Peyer's patch (tissue), 4 donors: ENCODE data around the gene HABP2. TPM values are rescaled to one million over a fixed set of nuclear protein-coding genes. Genes with fewer than 3 reads are reported as not detected.

Experiments used
- DNase-seq, 3 donors: peaks; one replicate each; pipeline ENCODE4 v3.0.0-alpha.2; 2017 to 2019
- H3K27ac ChIP-seq, 4 donors: fragments of 200-600 bp; sonication (generic); one replicate each; pipeline ENCODE4 v1.5.1; 2016 to 2019
- H3K27me3 ChIP-seq, 2 donors: fragments of 200-600 bp; sonication (generic); one replicate each; pipeline ENCODE4 v1.5.1; 2019
- H3K36me3 ChIP-seq, 3 donors: fragments of 200-600 bp; sonication (generic); one replicate each; pipeline ENCODE4 v1.5.1; 2016 to 2019
- H3K4me1 ChIP-seq, 4 donors: fragments of 200-600 bp; sonication (generic); one replicate each; pipeline ENCODE4 v1.5.1; 2016 to 2019
- H3K4me3 ChIP-seq, 4 donors: fragments of 200-600 bp; sonication (generic); 1 replicate in 3 of 4; 2 replicates in 1 of 4; pipeline ENCODE4 v1.5.1; 2016 to 2019; ENCODE audit warnings: mild to moderate bottlenecking in 1 of 4
- H3K9me3 ChIP-seq, 4 donors: fragments of 200-600 bp; sonication (generic); one replicate each; pipeline ENCODE4 v1.5.1; 2016 to 2019; ENCODE audit warnings: mild to moderate bottlenecking in 1 of 4
- POLR2A ChIP-seq, 2 donors: fragments of 450-650 bp; IDR thresholded peaks; one replicate each; pipeline ENCODE4 v1.5.1; 2017; ENCODE audit warnings: antibody characterized with exemption in 2 of 2, mild to moderate bottlenecking in 2 of 2, moderate library complexity in 2 of 2
- total RNA-seq, 4 donors: library from RNA; depleted of rRNA; stranded (reverse); fragments of >200 nt; gene quantifications; one replicate each; pipeline ENCODE4 v1.1.0, GENCODE V29; 2016
- TF ChIP-seq, protein P1 (sequence below), 6 experiments: fragments of 450-650 bp in 4 of 6; fragments of 200-600 bp in 2 of 6; sonication (generic) in 1 of 6; IDR thresholded peaks; one replicate each; pipeline ENCODE4 v1.5.1; 2017 to 2019; ENCODE audit warnings: antibody characterized with exemption in 6 of 6, mild to moderate bottlenecking in 3 of 6, moderate library complexity in 1 of 6

The HABP2 gene
- total RNA-seq, 4 donors from 2014 or later: 0.27 to 0.88 TPM; not detected in 2

DNA sequence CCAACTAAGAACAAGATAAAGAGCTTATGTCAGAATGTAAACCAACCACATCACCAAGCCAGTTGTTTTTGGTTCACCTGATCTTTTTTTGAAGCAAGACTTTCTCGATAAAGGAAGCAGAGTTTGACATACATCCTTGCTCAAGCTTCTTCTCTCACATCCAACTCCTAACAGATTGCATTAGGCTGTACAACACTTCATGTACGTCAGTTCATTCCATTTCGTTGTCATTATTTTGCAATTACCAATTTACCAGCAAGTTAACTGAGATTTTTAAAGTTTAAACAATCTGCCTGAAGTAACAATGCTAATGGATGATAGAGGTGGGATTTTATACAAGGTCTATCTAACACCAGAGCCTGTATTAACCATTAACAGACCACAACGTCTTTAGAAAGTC lies 70.0 kb downstream of the HABP2 start:
- H3K4me3 ChIP-seq: no peak overlapping the region
- TF ChIP-seq POLR2A (IDR thresholded peaks at IDR 0.05): no peak
- TF ChIP-seq, protein P1, sequence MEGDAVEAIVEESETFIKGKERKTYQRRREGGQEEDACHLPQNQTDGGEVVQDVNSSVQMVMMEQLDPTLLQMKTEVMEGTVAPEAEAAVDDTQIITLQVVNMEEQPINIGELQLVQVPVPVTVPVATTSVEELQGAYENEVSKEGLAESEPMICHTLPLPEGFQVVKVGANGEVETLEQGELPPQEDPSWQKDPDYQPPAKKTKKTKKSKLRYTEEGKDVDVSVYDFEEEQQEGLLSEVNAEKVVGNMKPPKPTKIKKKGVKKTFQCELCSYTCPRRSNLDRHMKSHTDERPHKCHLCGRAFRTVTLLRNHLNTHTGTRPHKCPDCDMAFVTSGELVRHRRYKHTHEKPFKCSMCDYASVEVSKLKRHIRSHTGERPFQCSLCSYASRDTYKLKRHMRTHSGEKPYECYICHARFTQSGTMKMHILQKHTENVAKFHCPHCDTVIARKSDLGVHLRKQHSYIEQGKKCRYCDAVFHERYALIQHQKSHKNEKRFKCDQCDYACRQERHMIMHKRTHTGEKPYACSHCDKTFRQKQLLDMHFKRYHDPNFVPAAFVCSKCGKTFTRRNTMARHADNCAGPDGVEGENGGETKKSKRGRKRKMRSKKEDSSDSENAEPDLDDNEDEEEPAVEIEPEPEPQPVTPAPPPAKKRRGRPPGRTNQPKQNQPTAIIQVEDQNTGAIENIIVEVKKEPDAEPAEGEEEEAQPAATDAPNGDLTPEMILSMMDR (IDR thresholded peaks at IDR 0.05): no peak
- H3K27ac ChIP-seq: no peak overlapping the region
- no peaks in the 10 kb centered on the region for H3K36me3 ChIP-seq
- no peaks in the 10 kb centered on the region for H3K27me3 ChIP-seq
- H3K4me1 ChIP-seq: no peaks in the 10 kb centered on the region
- H3K9me3 ChIP-seq: no peaks in the 10 kb centered on the region
- no peak for DNase-seq

DNA sequence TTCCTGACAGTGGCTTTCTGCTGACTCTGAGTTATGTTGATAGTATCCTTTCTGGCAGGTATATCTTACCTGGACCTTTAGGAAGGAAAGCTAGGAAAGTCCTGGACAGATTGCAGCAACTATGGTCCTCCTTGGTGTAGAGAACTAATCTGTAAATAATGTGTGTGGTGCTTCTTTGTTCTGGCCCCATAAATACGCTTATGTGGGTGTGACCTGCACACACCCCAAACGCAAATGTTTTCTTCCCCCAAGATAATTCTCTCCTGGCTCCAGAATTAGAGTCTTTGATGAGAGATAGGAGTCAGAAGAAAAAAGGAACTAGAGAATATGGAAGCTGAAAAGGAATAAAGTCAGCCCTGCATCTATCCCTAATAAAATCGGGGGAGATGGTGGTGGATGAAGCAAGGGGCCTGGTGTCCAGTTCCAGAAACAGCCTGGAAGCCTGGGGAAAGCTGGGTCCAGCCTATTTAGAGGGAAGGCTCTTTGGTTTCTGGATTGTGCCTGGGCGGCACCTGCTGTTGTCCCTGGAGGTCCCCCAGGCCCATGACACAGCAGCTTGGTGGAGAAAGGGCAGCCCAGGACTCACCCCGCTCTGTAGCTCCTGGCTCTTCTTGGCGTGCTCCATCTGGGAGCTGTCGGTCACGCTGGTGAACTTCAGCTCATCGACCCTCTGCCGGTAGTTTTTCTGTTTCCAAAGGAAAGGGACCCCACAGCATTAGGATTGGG lies 72.8 kb downstream of the HABP2 start:
- TF ChIP-seq, protein P1 (IDR thresholded peaks at IDR 0.05): no peak
- TF ChIP-seq POLR2A (IDR thresholded peaks at IDR 0.05): no peak
- no peak for DNase-seq
- Histone ChIP-seq H3K4me3 (no peak overlapping the region), H3K27me3 (no peaks in the 10 kb centered on the region), H3K4me1 (no peaks in the 10 kb centered on the region), H3K27ac (no peak overlapping the region), H3K9me3 (no peaks in the 10 kb centered on the region), H3K36me3 (no peaks in the 10 kb centered on the region)

DNA sequence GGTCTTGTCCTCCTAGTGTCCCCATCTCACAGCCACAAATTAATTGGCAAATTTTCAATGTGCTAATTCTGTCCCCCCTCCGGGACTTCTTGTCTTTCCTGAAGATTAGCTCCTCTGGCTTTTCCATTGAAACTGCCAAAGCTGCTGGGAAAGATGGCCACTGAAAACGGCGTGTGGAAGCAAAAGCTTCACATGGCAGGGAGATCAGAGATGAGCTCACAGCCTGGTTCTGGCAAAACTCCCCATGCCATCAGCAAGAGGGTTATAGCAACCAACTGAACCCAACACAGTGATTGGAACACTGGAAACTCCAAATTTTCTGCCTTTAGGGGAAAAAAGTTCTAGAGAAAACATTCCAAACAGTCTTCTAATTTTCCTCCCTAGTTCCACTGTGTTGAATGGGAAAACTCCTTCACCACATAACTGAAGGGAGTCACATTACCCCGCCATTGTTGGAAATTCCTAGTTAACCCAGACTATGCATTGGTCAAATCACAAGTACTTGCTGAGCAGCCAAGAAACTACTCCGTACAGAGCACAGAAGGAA lies 74.0 kb downstream of the HABP2 start:
- no peak for DNase-seq
- H3K36me3 ChIP-seq: no peaks in the 10 kb centered on the region
- no peaks in the 10 kb centered on the region for H3K27me3 ChIP-seq
- no peak overlapping the region for H3K4me3 ChIP-seq
- H3K4me1 ChIP-seq: no peaks in the 10 kb centered on the region
- TF ChIP-seq POLR2A (IDR thresholded peaks at IDR 0.05): no peak
- TF ChIP-seq, protein P1 (IDR thresholded peaks at IDR 0.05): no peak
- H3K27ac ChIP-seq: no peak overlapping the region
- no peaks in the 10 kb centered on the region for H3K9me3 ChIP-seq

DNA sequence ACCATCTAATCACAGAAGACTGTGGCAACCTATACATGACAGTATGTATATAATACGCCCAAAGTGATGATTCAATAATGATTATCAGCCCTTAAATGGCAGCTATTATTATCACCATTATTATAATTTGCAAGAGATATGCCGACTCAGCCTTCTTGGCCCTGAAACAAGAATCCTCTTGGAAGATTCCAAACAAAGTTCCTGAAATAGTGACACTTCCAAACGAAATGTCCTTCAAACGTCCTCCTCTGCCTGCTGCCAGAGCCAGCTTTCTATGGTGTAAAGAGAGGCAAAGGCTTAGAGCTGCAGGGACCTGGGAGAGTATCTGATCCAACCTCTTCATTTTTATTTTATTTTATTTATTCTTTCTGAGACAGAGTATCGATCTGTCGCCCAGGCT lies 75.0 kb downstream of the HABP2 start:
- Histone ChIP-seq H3K27me3 (no peaks in the 10 kb centered on the region), H3K4me3 (no peak overlapping the region), H3K27ac (no peak overlapping the region), H3K36me3 (no peaks in the 10 kb centered on the region), H3K9me3 (no peaks in the 10 kb centered on the region), H3K4me1 (no peaks in the 10 kb centered on the region)
- no peak for TF ChIP-seq POLR2A (IDR thresholded peaks at IDR 0.05)
- TF ChIP-seq, protein P1 (IDR thresholded peaks at IDR 0.05): no peak
- no peak for DNase-seq

DNA sequence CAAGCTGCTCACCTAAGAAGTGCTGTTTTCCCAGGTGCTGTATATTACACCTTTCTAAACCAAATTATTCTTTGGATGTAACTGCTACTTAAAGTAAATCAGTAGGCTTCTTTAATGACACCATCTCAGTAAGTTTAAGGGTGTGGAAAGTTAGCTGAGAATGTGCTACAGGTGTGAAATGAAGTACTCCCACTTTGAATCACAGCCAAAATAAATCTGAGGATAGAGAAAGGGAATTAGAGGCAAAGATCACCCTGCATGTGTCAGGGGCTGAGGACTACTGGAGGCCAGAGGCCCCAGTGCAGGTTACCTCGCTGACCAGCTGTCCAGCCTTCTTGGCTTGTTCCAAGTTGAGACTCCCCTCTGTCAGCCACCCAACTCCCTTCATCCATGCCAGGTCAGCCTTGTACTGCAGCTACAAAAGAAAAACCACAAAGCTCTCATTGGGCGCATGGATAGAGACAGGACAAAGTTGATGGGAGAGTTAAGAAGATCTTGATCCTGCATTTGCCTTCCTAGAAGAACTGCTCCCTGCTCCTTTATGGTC lies 75.8 kb downstream of the HABP2 start:
- no peak overlapping the region for H3K4me3 ChIP-seq
- no peaks in the 10 kb centered on the region for H3K27me3 ChIP-seq
- DNase-seq: no peak
- TF ChIP-seq POLR2A (IDR thresholded peaks at IDR 0.05): no peak
- TF ChIP-seq, protein P1 (IDR thresholded peaks at IDR 0.05): no peak
- H3K27ac ChIP-seq: no peak overlapping the region
- no peaks in the 10 kb centered on the region for H3K4me1 ChIP-seq
- H3K9me3 ChIP-seq: no peaks in the 10 kb centered on the region
- H3K36me3 ChIP-seq: no peaks in the 10 kb centered on the region
